Endothelial cell (in vitro differentiated cells): Measurements from ENCODE around the gene HNRNPL. TPM values are rescaled to one million over a fixed set of nuclear protein-coding genes. Genes with fewer than 3 reads are reported as not detected.
"Not testable (repeated sequence)": the region's sequence is repeated elsewhere in the genome, so short reads cannot be mapped to it uniquely, and the experiment has no call there.

Source experiments
- DNase-seq: peaks from one replicate; pipeline ENCODE4 v3.0.0; 2021; ENCODE audit warnings: low spot score
- H3K27ac Mint-ChIP-seq: one replicate; pipeline ENCODE4 v1.8.0; 2021; ENCODE audit warnings: mixed read lengths, inconsistent platforms; ENCODE audit not compliant: unreplicated experiment
- H3K27me3 Mint-ChIP-seq: one replicate; pipeline ENCODE4 v1.8.0; 2021; ENCODE audit warnings: mild to moderate bottlenecking, moderate library complexity, mixed read lengths, inconsistent platforms; ENCODE audit not compliant: unreplicated experiment
- H3K36me3 Mint-ChIP-seq: one replicate; pipeline ENCODE4 v1.8.0; 2021; ENCODE audit warnings: mild to moderate bottlenecking, low read depth, mixed read lengths, inconsistent platforms; ENCODE audit not compliant: unreplicated experiment
- H3K4me1 Mint-ChIP-seq: one replicate; pipeline ENCODE4 v1.8.0; 2021; ENCODE audit warnings: mild to moderate bottlenecking, mixed read lengths, inconsistent platforms; ENCODE audit not compliant: unreplicated experiment
- H3K4me3 Mint-ChIP-seq: one replicate; pipeline ENCODE4 v1.8.0; 2021; ENCODE audit warnings: mild to moderate bottlenecking, mixed read lengths, inconsistent platforms; ENCODE audit not compliant: unreplicated experiment
- H3K9me3 Mint-ChIP-seq: one replicate; pipeline ENCODE4 v1.8.0; 2021; ENCODE audit warnings: mixed read lengths, inconsistent platforms; ENCODE audit not compliant: unreplicated experiment
- total RNA-seq: library from RNA; stranded (reverse); fragmentation: NEBNext Ultra II Directional; extraction: Animal tissue kit (Norgen Biotek cat#: 25700); gene quantifications from one replicate; pipeline ENCODE4 v1.2.1, GENCODE V29; 2021; ENCODE audit not compliant: unreplicated experiment
- TF ChIP-seq, protein P1 (sequence below): fragments of 200-600 bp; sonication (generic); IDR thresholded peaks from one replicate; pipeline ENCODE4 v1.5.0; 2021; ENCODE audit warnings: antibody characterized with exemption; ENCODE audit not compliant: unreplicated experiment

The HNRNPL gene
- total RNA-seq, 1 donor from 2014 or later: 343 TPM

- Mint-ChIP-seq H3K27me3 (peaks cover 6% of the 10 kb centered on the region), H3K9me3 (peaks cover 5% of the 10 kb centered on the region), H3K36me3 (peaks cover 4% of the 10 kb centered on the region), H3K4me1 (peaks cover 3% of the 10 kb centered on the region), H3K4me3 (no peak overlapping the region), H3K27ac (no peak overlapping the region)
- TF ChIP-seq, protein P1, sequence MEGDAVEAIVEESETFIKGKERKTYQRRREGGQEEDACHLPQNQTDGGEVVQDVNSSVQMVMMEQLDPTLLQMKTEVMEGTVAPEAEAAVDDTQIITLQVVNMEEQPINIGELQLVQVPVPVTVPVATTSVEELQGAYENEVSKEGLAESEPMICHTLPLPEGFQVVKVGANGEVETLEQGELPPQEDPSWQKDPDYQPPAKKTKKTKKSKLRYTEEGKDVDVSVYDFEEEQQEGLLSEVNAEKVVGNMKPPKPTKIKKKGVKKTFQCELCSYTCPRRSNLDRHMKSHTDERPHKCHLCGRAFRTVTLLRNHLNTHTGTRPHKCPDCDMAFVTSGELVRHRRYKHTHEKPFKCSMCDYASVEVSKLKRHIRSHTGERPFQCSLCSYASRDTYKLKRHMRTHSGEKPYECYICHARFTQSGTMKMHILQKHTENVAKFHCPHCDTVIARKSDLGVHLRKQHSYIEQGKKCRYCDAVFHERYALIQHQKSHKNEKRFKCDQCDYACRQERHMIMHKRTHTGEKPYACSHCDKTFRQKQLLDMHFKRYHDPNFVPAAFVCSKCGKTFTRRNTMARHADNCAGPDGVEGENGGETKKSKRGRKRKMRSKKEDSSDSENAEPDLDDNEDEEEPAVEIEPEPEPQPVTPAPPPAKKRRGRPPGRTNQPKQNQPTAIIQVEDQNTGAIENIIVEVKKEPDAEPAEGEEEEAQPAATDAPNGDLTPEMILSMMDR: no peak
- DNase-seq: no peak
Observed at GRCh38 chr19:38861368-38861767, 11.6 kb upstream of the HNRNPL start.

GRCh38 chr19:38859631-38860204 is 9.9 kb upstream of the HNRNPL start:
- DNase-seq, H3K27ac Mint-ChIP-seq, H3K36me3 Mint-ChIP-seq, H3K4me1 Mint-ChIP-seq, H3K27me3 Mint-ChIP-seq, H3K9me3 Mint-ChIP-seq, H3K4me3 Mint-ChIP-seq: not testable (repeated sequence)

- H3K4me3 Mint-ChIP-seq: peak overlapping the region; percentile 80
Observed at GRCh38 chr19:38856813-38857212, 7.0 kb upstream of the HNRNPL start.

GRCh38 chr19:38855751-38856150 is 6.0 kb upstream of the HNRNPL start:
- not testable (repeated sequence) for DNase-seq, H3K36me3 Mint-ChIP-seq, H3K27ac Mint-ChIP-seq, H3K27me3 Mint-ChIP-seq, H3K9me3 Mint-ChIP-seq, H3K4me1 Mint-ChIP-seq, H3K4me3 Mint-ChIP-seq

More at GRCh38 chr19:38856813-38857212, 7.0 kb upstream of the HNRNPL start:
- Mint-ChIP-seq H3K27ac (peak overlapping the region; percentile 48), H3K36me3 (peaks cover 4% of the 10 kb centered on the region), H3K4me1 (peaks cover 6% of the 10 kb centered on the region), H3K27me3 (peaks cover 9% of the 10 kb centered on the region), H3K9me3 (peaks cover 5% of the 10 kb centered on the region)
- TF ChIP-seq, protein P1: no peak
- no peak for DNase-seq

DNA sequence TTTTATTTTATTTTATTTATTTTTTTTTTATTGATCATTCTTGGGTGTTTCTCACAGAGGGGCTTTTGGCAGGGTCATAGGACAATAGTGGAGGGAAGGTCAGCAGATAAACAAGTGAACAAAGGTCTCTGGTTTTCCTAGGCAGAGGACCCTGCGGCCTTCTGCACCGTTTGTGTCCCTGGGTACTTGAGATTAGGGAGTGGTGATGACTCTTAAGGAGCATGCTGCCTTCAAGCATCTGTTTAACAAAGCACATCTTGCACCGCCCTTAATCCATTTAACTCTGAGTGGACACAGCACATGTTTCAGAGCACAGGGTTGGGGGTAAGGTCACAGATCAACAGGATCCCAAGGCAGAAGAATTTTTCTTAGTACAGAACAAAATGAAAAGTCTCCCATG is 5.2 kb upstream of the HNRNPL start:
- DNase-seq, H3K27ac Mint-ChIP-seq, H3K36me3 Mint-ChIP-seq, H3K4me3 Mint-ChIP-seq, H3K9me3 Mint-ChIP-seq: not testable (repeated sequence)
- Mint-ChIP-seq H3K4me1 (peaks cover 15% of the 10 kb centered on the region), H3K27me3 (peaks cover 14% of the 10 kb centered on the region)

DNA sequence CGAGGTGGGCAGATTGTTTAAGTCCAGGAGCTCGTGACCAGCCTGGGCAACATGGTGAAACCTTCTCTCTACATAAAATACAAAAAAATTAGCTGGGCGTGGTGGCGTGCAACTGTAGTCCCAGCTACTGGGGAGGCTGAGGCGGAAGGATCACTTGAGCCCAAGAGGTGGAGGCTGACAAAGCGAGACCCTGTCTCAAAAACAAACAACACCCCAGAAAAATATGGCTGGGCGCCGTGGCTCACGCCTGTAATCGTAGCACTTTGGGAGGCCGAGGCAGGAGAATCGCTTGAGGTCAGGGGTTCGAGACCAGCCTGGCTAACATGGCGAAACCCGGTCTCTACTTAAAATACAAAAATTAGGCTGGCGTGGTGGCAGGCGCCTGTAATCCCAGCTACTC is 3.4 kb upstream of the HNRNPL start:
- TF ChIP-seq, protein P1: no peak
- Mint-ChIP-seq H3K9me3 (peaks cover 5% of the 10 kb centered on the region), H3K4me1 (peaks cover 24% of the 10 kb centered on the region), H3K27me3 (peaks cover 21% of the 10 kb centered on the region), H3K36me3 (peaks cover 17% of the 10 kb centered on the region), H3K27ac (peak overlapping the region; percentile 91), H3K4me3 (peak overlapping the region; percentile 96)
- DNase-seq: no peak
